Liver (tissue), 9 donors: ENCODE results near the gene DPEP2. TPM values are rescaled to one million over a fixed set of nuclear protein-coding genes. Genes with fewer than 3 reads are reported as not detected.

Source experiments
- DNase-seq: peaks from one replicate; pipeline ENCODE4 v3.0.0-alpha.2; 2017; ENCODE audit warnings: low spot score
- H3K27ac ChIP-seq, 2 donors: one replicate each; pipeline ENCODE4 v1.7.0; 2013; ENCODE audit warnings: inconsistent platforms in 2 of 2, low read length in 2 of 2, control low read depth in 1 of 2, low read depth in 1 of 2, mild to moderate bottlenecking in 1 of 2
- H3K27me3 ChIP-seq, 4 donors: one replicate each; pipeline versions ENCODE4 v1.6.1 to v1.7.0; 2013; ENCODE audit warnings: low read length in 3 of 4, inconsistent platforms in 1 of 4, mild to moderate bottlenecking in 1 of 4, moderate library complexity in 1 of 4; ENCODE audit not compliant: control insufficient read depth in 4 of 4, insufficient read depth in 4 of 4
- H3K36me3 ChIP-seq, 4 donors: one replicate each; pipeline versions ENCODE4 v1.6.1 to v1.7.0; 2013; ENCODE audit warnings: low read length in 3 of 4, mild to moderate bottlenecking in 3 of 4, low read depth in 1 of 4, moderate library complexity in 1 of 4; ENCODE audit not compliant: control insufficient read depth in 4 of 4, insufficient read depth in 3 of 4
- H3K4me1 ChIP-seq, 4 donors: one replicate each; pipeline versions ENCODE4 v1.6.1 to v1.7.0; 2013; ENCODE audit warnings: low read length in 3 of 4, mild to moderate bottlenecking in 3 of 4, moderate library complexity in 1 of 4; ENCODE audit not compliant: control insufficient read depth in 4 of 4, insufficient read depth in 4 of 4
- H3K4me3 ChIP-seq, 3 donors: one replicate each; pipeline versions ENCODE4 v1.6.1 to v1.7.0; 2013; ENCODE audit warnings: low read length in 3 of 3, control low read depth in 1 of 3, low read depth in 1 of 3, mild to moderate bottlenecking in 1 of 3
- H3K9ac ChIP-seq, 2 donors: one replicate each; pipeline ENCODE4 v1.7.0; 2013; ENCODE audit warnings: low read length in 2 of 2, mild to moderate bottlenecking in 2 of 2, moderate library complexity in 2 of 2, control low read depth in 1 of 2, low read depth in 1 of 2
- H3K9me3 ChIP-seq, 4 donors: one replicate each; pipeline versions ENCODE4 v1.6.1 to v1.7.0; 2013; ENCODE audit warnings: low read length in 3 of 4; ENCODE audit not compliant: control insufficient read depth in 4 of 4
- EGR1 ChIP-seq, 2 donors: IDR thresholded peaks; 2 replicates each; pipeline ENCODE4 v1.6.1; 2016 to 2018; ENCODE audit warnings: antibody characterized with exemption in 2 of 2, low read depth in 2 of 2
- FOXA1 ChIP-seq: IDR thresholded peaks from 2 replicates; pipeline ENCODE4 v1.6.1; 2016; ENCODE audit warnings: antibody characterized with exemption
- FOXA2 ChIP-seq: IDR thresholded peaks from 2 replicates; pipeline ENCODE4 v1.6.1; 2016; ENCODE audit warnings: antibody characterized with exemption
- GABPA ChIP-seq, 2 donors: IDR thresholded peaks in 1 of 2; conservative IDR thresholded peaks in 1 of 2; 2 replicates each; pipeline ENCODE4 v1.6.1; 2016; ENCODE audit warnings: antibody characterized with exemption in 2 of 2, mild to moderate bottlenecking in 1 of 2, moderate library complexity in 1 of 2
- HNF4A ChIP-seq, 2 donors: conservative IDR thresholded peaks; 2 replicates each; pipeline ENCODE4 v1.6.1; 2016; ENCODE audit warnings: antibody characterized with exemption in 2 of 2, mild to moderate bottlenecking in 2 of 2
- HNF4G ChIP-seq: IDR thresholded peaks from 2 replicates; pipeline ENCODE4 v1.6.1; 2016; ENCODE audit warnings: antibody characterized with exemption
- JUND ChIP-seq, 2 donors: IDR thresholded peaks; 2 replicates each; pipeline ENCODE4 v1.6.1; 2016; ENCODE audit warnings: antibody characterized with exemption in 2 of 2
- NR2F2 ChIP-seq: IDR thresholded peaks from 2 replicates; pipeline ENCODE4 v1.6.1; 2016; ENCODE audit warnings: antibody characterized with exemption
- RXRA ChIP-seq, 2 donors: IDR thresholded peaks; 2 replicates each; pipeline ENCODE4 v1.6.1; 2017 to 2018; ENCODE audit warnings: antibody characterized with exemption in 2 of 2, mild to moderate bottlenecking in 1 of 2
- SP1 ChIP-seq: IDR thresholded peaks from 2 replicates; pipeline ENCODE4 v1.6.1; 2018; ENCODE audit warnings: antibody characterized with exemption, mild to moderate bottlenecking
- TAF1 ChIP-seq: conservative IDR thresholded peaks from 2 replicates; pipeline ENCODE4 v1.6.1; 2016; ENCODE audit warnings: antibody characterized with exemption, mild to moderate bottlenecking
- YY1 ChIP-seq: IDR thresholded peaks from 2 replicates; pipeline ENCODE4 v1.6.1; 2016; ENCODE audit warnings: antibody characterized with exemption, mild to moderate bottlenecking
- WGBS: extraction: QIAGEN DNeasy Blood & Tissue Kit; methylation state at CpG from one replicate; pipeline ENCODE4 v1.1.7; 2013; 5-methylcytosine and 5-hydroxymethylcytosine counted together
- polyA plus RNA-seq, 2 donors: library from polyadenylated mRNA; stranded (reverse) in 1 of 2; unstranded in 1 of 2; fragments of 200-250 nt in 1 of 2; fragments of >200 nt in 1 of 2; fragmentation: Nextera tagmentation in 1 of 2; extraction: Ambion mirVana in 1 of 2; gene quantifications; one replicate each; pipeline versions ENCODE4 v1.2.1 to v1.2.3, GENCODE V29; 2013 to 2015
- total RNA-seq, 2 donors: library from RNA; depleted of rRNA; stranded (reverse); fragments of >200 nt; gene quantifications; one replicate each; pipeline ENCODE4 v1.2.3, GENCODE V29; 2014
- TF ChIP-seq, protein P1 (sequence below): IDR thresholded peaks from 2 replicates; pipeline ENCODE4 v1.6.1; 2016; ENCODE audit warnings: antibody characterized with exemption
- TF ChIP-seq, protein P2 (sequence below): IDR thresholded peaks from 2 replicates; pipeline ENCODE4 v1.6.1; 2016; ENCODE audit warnings: antibody characterized with exemption
- donor health status: healthy.
- donor health status: healthy.
- donor health status: healthy.
- donor health status: healthy.
- donor health status: healthy.

Gene DPEP2
- total and polyA plus RNA-seq, 4 donors = 1.4 to 2.4 (median 1.9) TPM

DNA sequence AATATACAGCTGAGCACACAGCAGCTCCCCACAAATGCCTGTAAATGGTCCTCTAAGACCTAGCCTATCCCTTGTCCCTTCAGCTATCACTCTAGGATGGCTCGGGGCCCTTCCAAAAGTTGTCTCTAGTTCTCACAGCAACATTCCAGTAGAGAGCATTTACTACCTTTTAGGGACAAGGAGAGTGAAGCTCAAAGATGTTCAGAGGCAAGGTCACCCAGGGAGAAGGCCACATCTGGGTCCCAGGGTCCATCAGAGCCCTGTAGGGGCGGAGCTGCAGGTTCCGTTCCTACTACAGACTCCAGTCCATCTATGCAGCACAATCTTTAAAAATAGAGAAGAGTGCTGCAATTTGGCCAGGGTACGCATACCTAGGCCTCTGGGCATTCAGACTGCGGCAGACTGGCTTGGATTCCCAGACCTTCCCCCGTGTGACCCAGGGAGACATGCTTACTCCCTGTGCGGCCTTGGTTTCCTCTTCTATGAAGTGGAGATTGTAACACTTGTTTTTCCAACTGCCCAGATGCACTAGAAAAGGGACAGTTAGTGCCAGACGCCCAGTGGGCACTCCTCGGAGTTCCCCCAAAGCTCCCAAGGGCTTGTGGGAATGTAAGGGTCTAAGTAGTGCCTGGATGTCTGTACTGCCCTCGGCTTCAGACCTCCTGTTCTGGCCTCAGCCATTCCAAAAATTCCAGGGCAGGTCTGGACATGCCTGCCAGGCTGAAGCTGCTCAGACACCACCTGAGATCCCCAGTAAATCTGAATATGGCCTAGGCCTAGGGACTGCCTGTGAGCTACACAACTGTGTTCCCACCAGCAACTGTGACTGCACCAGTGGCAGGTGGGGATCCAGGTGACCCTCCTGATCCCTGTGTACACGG, 33.4 kb downstream of the DPEP2 start:
- no peak overlapping the region for H3K9ac ChIP-seq
- TF ChIP-seq NR2F2 (no peak), GABPA (IDR thresholded peaks at IDR 0.05 in 1 of 2, conservative IDR thresholded peaks at IDR 0.05 in 1 of 2) (no peak), FOXA2 (no peak), FOXA1 (no peak), SP1 (no peak), TAF1 (no peak), HNF4G (no peak)
- TF ChIP-seq, protein P1, sequence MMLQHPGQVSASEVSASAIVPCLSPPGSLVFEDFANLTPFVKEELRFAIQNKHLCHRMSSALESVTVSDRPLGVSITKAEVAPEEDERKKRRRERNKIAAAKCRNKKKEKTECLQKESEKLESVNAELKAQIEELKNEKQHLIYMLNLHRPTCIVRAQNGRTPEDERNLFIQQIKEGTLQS = no peak
- no peak overlapping the region for H3K27ac ChIP-seq
- peaks cover 9 to 40% (median 24%) of the 10 kb centered on the region in 4 donors for H3K4me1 ChIP-seq
- H3K4me3 ChIP-seq = no peak overlapping the region
- no peak for DNase-seq
- H3K27me3 ChIP-seq = no peaks in the 10 kb centered on the region
- 85% methylated on average over 11 of the region's 11 CpGs for WGBS
- H3K9me3 ChIP-seq = no peaks in the 10 kb centered on the region
- H3K36me3 ChIP-seq = no peaks in the 10 kb centered on the region

DNA sequence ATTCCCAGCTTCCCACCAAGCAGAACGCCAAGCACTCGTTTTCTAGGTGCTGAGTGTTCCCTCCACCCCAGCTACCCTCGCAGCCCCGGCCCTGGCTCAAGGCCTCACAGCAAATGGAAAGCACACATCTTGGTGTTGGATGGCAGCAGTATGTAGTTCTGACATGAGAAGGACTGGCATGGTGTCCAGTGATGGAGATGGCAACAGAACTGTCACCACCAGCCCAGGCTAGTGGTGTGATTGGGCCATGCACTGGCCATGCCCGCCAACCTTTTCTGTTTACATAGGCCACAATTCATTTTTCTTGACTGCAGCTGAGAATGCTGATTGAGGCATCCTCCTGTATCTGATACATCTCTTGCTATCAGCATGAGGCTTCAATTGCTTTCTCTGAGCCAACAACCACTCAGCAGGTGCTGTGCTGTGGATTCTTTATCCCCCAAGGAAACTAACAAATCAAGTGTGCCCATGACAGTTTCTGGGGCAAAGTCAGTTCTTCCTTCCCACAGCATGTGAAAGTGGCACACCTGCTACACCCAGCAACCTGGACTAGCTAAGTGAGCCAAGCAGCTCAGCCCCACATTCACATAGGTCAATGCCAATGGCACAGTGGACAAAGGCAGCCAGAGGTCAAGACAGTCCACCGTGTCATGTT, 34.7 kb downstream of the DPEP2 start:
- Histone ChIP-seq H3K36me3 (no peaks in the 10 kb centered on the region), H3K9ac (no peak overlapping the region), H3K4me3 (no peak overlapping the region), H3K9me3 (no peaks in the 10 kb centered on the region), H3K27ac (no peak overlapping the region), H3K4me1 (peaks cover 12 to 45% (median 29%) of the 10 kb centered on the region in 4 donors), H3K27me3 (no peaks in the 10 kb centered on the region)
- peak in 1 of 2 donors; percentile 35 for TF ChIP-seq RXRA (IDR thresholded peaks at IDR 0.05)
- no peak for TF ChIP-seq HNF4A (conservative IDR thresholded peaks at IDR 0.05)
- TF ChIP-seq HNF4G = no peak
- DNase-seq = no peak
- 85% methylated on average over 6 of the region's 6 CpGs for WGBS

DNA sequence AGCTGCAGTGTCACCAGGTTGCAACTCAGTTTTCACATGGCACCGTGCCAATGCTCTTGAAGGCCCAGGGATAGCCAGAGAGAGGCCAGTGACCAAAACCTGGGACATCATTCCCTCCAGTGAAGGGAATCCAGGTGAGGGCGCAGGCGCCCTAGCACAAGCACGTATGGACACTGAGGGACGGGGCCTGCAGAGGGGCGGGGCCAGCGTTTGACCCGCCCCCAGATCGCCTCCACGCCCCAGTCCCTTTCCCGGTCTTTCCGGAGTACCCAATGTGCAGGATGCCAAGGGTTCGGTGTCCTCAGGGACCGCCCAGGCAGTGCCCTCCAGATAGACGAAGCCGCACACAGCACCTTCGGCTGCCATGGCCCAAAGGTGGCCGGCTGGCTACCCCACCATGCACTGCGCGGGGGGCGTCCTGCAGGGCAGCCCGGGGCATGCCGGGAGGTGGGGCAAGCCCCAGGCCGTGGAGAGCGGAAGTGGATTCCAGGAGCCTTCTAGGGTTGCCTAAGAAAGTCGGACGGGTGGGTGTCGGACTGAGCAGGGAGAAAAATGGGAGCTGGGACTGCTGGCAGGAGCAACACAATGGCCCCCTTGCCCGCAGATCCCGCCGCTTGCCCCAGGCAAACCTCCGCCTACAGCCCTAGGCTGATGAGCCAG, 35.5 kb downstream of the DPEP2 start:
- Histone ChIP-seq H3K36me3 (peaks cover 0 to under 1% (median 0%) of the 10 kb centered on the region in 4 donors), H3K9ac (no peak overlapping the region), H3K4me1 (peaks cover 10 to 42% (median 27%) of the 10 kb centered on the region in 4 donors), H3K9me3 (no peaks in the 10 kb centered on the region), H3K27ac (no peak overlapping the region), H3K27me3 (no peaks in the 10 kb centered on the region), H3K4me3 (no peak overlapping the region)
- 73% methylated on average over 32 of the region's 32 CpGs for WGBS
- no peak for TF ChIP-seq JUND (IDR thresholded peaks at IDR 0.05)
- no peak for DNase-seq

DNA sequence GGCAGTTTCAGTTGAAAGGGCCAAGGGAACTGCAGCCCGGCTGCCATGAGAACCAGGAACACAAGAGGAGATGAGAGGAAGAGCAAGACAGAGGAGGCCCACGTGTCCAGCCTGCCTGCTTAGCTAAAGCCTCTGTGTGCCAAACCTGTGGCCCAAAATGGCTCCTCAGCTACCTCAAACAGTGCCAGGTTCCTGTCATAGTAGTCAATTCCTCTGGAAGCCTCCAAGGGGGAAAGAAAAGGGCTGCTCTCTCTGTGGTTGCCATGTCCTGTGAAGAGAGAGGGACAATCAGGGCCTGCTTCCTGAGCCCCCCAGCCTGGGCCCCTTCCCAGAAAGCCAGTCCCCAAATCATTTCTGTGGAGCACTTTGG, 36.0 kb downstream of the DPEP2 start:
- H3K9me3 ChIP-seq = no peaks in the 10 kb centered on the region
- no peak for DNase-seq
- TF ChIP-seq TAF1 (no peak), SP1 (no peak), EGR1 (IDR thresholded peaks at IDR 0.05; ENCODE audit: low read depth in 2 of 2) (no peak), YY1 (no peak), RXRA (IDR thresholded peaks at IDR 0.05) (no peak)
- TF ChIP-seq, protein P2, sequence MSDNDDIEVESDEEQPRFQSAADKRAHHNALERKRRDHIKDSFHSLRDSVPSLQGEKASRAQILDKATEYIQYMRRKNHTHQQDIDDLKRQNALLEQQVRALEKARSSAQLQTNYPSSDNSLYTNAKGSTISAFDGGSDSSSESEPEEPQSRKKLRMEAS = no peak
- WGBS = 76% methylated on average over 2 of the region's 2 CpGs
- H3K4me3 ChIP-seq = no peak overlapping the region
- H3K4me1 ChIP-seq = peaks cover 9 to 40% (median 26%) of the 10 kb centered on the region in 4 donors
- H3K27ac ChIP-seq = no peak overlapping the region
- H3K27me3 ChIP-seq = no peaks in the 10 kb centered on the region
- H3K9ac ChIP-seq = no peak overlapping the region
- peaks cover 0 to 6% (median 2%) of the 10 kb centered on the region in 4 donors for H3K36me3 ChIP-seq
